Heart left ventricle (tissue), 13 donors: ENCODE results near the gene TPSB2.

ENCODE experiments used
- POLR2A ChIP-seq, 2 donors: fragments of 450-650 bp; IDR thresholded peaks; one replicate each; pipeline ENCODE4 v1.6.1; 2017; ENCODE audit warnings: antibody characterized with exemption in 2 of 2, mild to moderate bottlenecking in 2 of 2, moderate library complexity in 2 of 2
- TF ChIP-seq, protein P1 (sequence below), 12 donors: fragments of 200-600 bp; sonication (generic) in 4 of 12; IDR thresholded peaks; one replicate each; pipeline versions ENCODE4 v1.5.0 to v1.8.0; 2018 to 2022; ENCODE audit warnings: antibody characterized with exemption in 12 of 12, mild to moderate bottlenecking in 5 of 12
- donor health status: ischemic (EF 13 %, LVEDD 7.1; RV severe dilation, severe dysfunction).
- donor health status: DM: no; HTN: yes; CAD: no.
- donor health status: DM: no; HTN: no; CAD: no.
- donor health status: ischemic (EF 25% LVEDD 6.9; RV normal size, moderate dysfunction).
- donor health status: ischemic (EF 25% LVEDD 5.7; RV mildly dilated, moderate dysfunction).
- donor health status: ischemic (EF 35%, LVEDD 5.7; RV mildly dilated, moderate dysfunction).
- donor health status: nonischemic (EF 11% LVEDD 7.7; RV severe dilation, severe dysfunction).
- donor health status: DM: yes; HTN: yes; CAD: no.
- donor health status: PGD.
- donor health status: ischemic (EF 29% LVEDD 5.4; RV normal size, mild dysfunction).
- donor health status: nonischemic (EF 23%, LVEDD 6.1; RV moderate dilation, normal function).

DNA sequence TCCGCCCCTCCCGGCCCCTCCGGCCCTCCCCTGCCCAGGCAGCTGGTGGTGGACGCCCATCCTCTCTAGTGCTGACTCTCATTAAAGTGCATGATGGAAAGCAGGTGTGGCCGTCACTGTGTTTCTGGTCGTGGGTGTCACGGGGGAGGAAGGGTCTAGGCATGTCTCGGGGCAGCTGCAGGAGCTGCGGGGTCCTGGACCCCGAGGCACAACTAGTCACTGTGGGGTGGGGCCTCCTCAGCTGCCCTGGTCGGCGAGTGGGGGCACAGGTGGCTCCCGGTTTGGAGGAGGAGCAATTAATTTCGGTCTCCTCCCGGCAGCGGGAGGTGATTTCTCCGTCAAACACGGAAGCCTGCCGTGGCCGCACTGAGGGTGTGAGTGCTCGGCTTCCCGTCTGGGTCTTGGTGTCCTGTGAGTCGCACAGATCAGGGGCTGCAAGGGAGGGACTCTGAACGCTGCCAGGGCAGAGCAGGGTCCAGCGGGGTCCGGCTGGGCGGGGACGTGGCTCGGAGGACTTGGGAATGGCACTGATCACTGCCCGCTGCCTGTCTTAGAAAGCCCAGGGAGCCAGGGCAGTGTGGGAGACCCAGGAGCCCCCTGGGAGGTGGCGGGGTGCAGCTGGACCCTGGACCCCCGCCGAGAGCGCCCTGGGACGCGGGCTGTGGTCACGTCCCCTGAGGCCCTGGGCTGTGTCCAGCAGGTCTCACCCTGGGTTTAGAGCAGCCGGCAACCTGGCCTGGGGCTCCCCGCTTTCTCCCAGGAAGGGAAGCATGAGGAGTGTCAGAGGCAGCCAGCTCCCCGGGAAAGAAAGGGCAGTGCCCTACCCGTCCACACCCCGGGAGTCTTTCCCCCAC is 29.1 kb upstream of the TPSB2 start:
- TF ChIP-seq POLR2A (IDR thresholded peaks at IDR 0.05), result no peak
- TF ChIP-seq, protein P1, sequence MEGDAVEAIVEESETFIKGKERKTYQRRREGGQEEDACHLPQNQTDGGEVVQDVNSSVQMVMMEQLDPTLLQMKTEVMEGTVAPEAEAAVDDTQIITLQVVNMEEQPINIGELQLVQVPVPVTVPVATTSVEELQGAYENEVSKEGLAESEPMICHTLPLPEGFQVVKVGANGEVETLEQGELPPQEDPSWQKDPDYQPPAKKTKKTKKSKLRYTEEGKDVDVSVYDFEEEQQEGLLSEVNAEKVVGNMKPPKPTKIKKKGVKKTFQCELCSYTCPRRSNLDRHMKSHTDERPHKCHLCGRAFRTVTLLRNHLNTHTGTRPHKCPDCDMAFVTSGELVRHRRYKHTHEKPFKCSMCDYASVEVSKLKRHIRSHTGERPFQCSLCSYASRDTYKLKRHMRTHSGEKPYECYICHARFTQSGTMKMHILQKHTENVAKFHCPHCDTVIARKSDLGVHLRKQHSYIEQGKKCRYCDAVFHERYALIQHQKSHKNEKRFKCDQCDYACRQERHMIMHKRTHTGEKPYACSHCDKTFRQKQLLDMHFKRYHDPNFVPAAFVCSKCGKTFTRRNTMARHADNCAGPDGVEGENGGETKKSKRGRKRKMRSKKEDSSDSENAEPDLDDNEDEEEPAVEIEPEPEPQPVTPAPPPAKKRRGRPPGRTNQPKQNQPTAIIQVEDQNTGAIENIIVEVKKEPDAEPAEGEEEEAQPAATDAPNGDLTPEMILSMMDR (IDR thresholded peaks at IDR 0.05), result no peak
